K562 (cell line): ENCODE measurements around the gene ZNF10. TPM values are rescaled to one million over a fixed set of nuclear protein-coding genes. Genes with fewer than 3 reads are reported as not detected.

Experiments
- CREB3 ChIP-seq: fragments of 450-650 bp; conservative IDR thresholded peaks from 2 replicates; pipeline ENCODE4 v1.6.1; 2016; ENCODE audit warnings: missing genetic modification characterization, low read depth, mild to moderate bottlenecking, missing compliant biosample characterization, moderate library complexity
- E2F4 ChIP-seq: sonication (generic); formaldehyde crosslinking; IDR thresholded peaks from 2 replicates; pipeline ENCODE4 v1.8.0; 2022; ENCODE audit warnings: mild to moderate bottlenecking, low read depth, missing genetic modification reagents
- E4F1 ChIP-seq: fragments of 250-450 bp; sonication (Bioruptor Pico); IDR thresholded peaks from 2 replicates; pipeline ENCODE4 v1.5.0; 2021; ENCODE audit warnings: mild to moderate bottlenecking, borderline replicate concordance
- ESRRB ChIP-seq: fragments of 250-450 bp; sonication (Bioruptor Pico); IDR thresholded peaks from 2 replicates; pipeline ENCODE4 v1.5.0; 2020; ENCODE audit warnings: mild to moderate bottlenecking, moderate library complexity, borderline replicate concordance
- HNRNPL ChIP-seq: fragments of 200-400 bp; formaldehyde crosslinking; IDR thresholded peaks from 2 replicates; pipeline ENCODE4 v1.6.1; 2017; ENCODE audit warnings: low read depth, mild to moderate bottlenecking, low read length
- IRF1 ChIP-seq: sonication (generic); formaldehyde crosslinking; IDR thresholded peaks from 2 replicates; pipeline ENCODE4 v1.8.0; 2022; ENCODE audit warnings: missing genetic modification reagents, mild to moderate bottlenecking, borderline replicate concordance
- NONO ChIP-seq, 2 experiments: fragments of 200-400 bp in 1 of 2; fragments of 450-650 bp in 1 of 2; formaldehyde crosslinking in 1 of 2; IDR thresholded peaks; 2 replicates each; pipeline ENCODE4 v1.6.1; 2017; ENCODE audit warnings: low read depth in 2 of 2, mild to moderate bottlenecking in 2 of 2, moderate library complexity in 2 of 2, low read length in 1 of 2
- SMAD4 ChIP-seq: fragments of 250-450 bp; sonication (Bioruptor Pico); conservative IDR thresholded peaks from 2 replicates; pipeline ENCODE4 v1.8.0; 2021; ENCODE audit warnings: inconsistent platforms, mild to moderate bottlenecking, moderate library complexity
- SREBF2 ChIP-seq: sonication (generic); formaldehyde crosslinking; IDR thresholded peaks from 2 replicates; pipeline ENCODE4 v1.4.0; 2020; ENCODE audit warnings: mild to moderate bottlenecking, missing genetic modification reagents
- SRSF3 ChIP-seq: fragments of 200-400 bp; formaldehyde crosslinking; IDR thresholded peaks from 2 replicates; pipeline ENCODE4 v1.6.1; 2016; ENCODE audit warnings: mild to moderate bottlenecking, low read length, moderate library complexity; ENCODE audit not compliant: insufficient read depth
- ZNF589 ChIP-seq: fragments of 200-800 bp; sonication (Bioruptor generic); IDR thresholded peaks from 2 replicates; pipeline ENCODE4 v1.6.1; 2016; ENCODE audit warnings: low read depth, missing genetic modification characterization, missing compliant biosample characterization
- ZNF655 ChIP-seq: fragments of 250-450 bp; sonication (Bioruptor Pico); IDR thresholded peaks from 2 replicates; pipeline ENCODE4 v1.5.0; 2021
- ZNF717 ChIP-seq: fragments of 250-450 bp; sonication (Bioruptor Pico); IDR thresholded peaks from 2 replicates; pipeline ENCODE4 v1.5.0; 2021
- ZNF79 ChIP-seq: fragments of 250-450 bp; sonication (Bioruptor Pico); IDR thresholded peaks from 2 replicates; pipeline ENCODE4 v1.4.0; 2020; ENCODE audit warnings: low read depth, mild to moderate bottlenecking, moderate library complexity
- polyA plus RNA-seq, 8 experiments: library from polyadenylated mRNA; depleted of rRNA in 4 of 8; stranded (reverse) in 5 of 8; unstranded in 3 of 8; fragments of >200 nt; fragmentation: Nextera tagmentation in 2 of 8; fragmentation: Illumina TruSeq in 1 of 8; extraction: Ambion mirVana in 2 of 8; extraction: Trizol in 1 of 8; gene quantifications; 2 replicates each; pipeline versions ENCODE4 v1.2.1 to v1.2.3, GENCODE V29; 2011 to 2014; ENCODE audit warnings: inconsistent platforms in 1 of 8, missing spikeins in 1 of 8
- total RNA-seq, 7 experiments: library from RNA; depleted of rRNA in 6 of 7; stranded (reverse); fragments of >200 nt in 6 of 7; fragmentation: Illumina TruSeq in 2 of 7; extraction: Trizol in 2 of 7; gene quantifications; 2 replicates each; pipeline versions ENCODE4 v1.2.1 to v1.2.3, GENCODE V29; 2011 to 2021; ENCODE audit warnings: low replicate concordance in 1 of 7

ZNF10 gene
- total and polyA plus RNA-seq, 9 of the 15 experiments (the other 6 are each of a cell fraction or from before 2014, with no cell fraction given), result 3.5 to 5.8 (median 4.9) TPM

- TF ChIP-seq ESRRB (CRISPR knock-in tag) (no peak), ZNF655 (CRISPR knock-in tag) (no peak), ZNF589 (peak; percentile 55; the same call in 1 of the 2 replicates), HNRNPL (no peak), IRF1 (CRISPR knock-in tag) (no peak), CREB3 (peak; percentile 63; the same call in 1 of the 2 replicates), SREBF2 (CRISPR knock-in tag) (no peak), SRSF3 (no peak), ZNF717 (CRISPR knock-in tag) (no peak), E2F4 (CRISPR knock-in tag) (0 out of 2 replicates have a peak, but pooled peaks have one; percentile 42), SMAD4 (no peak; the same call in 1 of the 2 replicates), ZNF79 (CRISPR knock-in tag) (0 out of 2 replicates have a peak, but pooled peaks have one; percentile 11), NONO (IDR thresholded peaks at IDR 0.05; ENCODE audit: low read depth in 2 of 2, low read length in 1 of 2) (no peak), E4F1 (CRISPR knock-in tag) (no peak)
Measured at GRCh38 chr12:133181238-133181959, 51.0 kb downstream of the ZNF10 start, which contains the start of gene ZNF268 (continued).
